Measurements from ENCODE around the gene HMGN1. TPM values are rescaled to one million over a fixed set of nuclear protein-coding genes. Genes with fewer than 3 reads are reported as not detected.
A peak's percentile ranks its signal among the peaks of the same experiment; 100 is the strongest.

Gene HMGN1
- total RNA-seq, 2 donors from 2014 or later: 526 to 626 TPM

- Mint-ChIP-seq H3K27ac (no peak overlapping the region), H3K4me1 (peaks cover 16% of the 10 kb centered on the region), H3K27me3 (ENCODE audit: insufficient read depth) (no peaks in the 10 kb centered on the region), H3K4me3 (no peak overlapping the region), H3K9me3 (no peaks in the 10 kb centered on the region), H3K36me3 (ENCODE audit: low read depth) (peaks cover 45% of the 10 kb centered on the region)
- WGBS, 2 experiments (ENCODE audit: insufficient coverage in 1 of 2, insufficient read length in 1 of 2): 99 to 100% methylated on average over 6 of the region's 6 CpGs
- no peak overlapping the region for H3K27ac ChIP-seq (ENCODE audit: low read depth, low read length)
- H3K36me3 ChIP-seq (ENCODE audit: control insufficient read depth, insufficient read depth, low read length): peaks cover 55% of the 10 kb centered on the region
- TF ChIP-seq CTCF (conservative IDR thresholded peaks at IDR 0.05): no peak
- H3K9me3 ChIP-seq (ENCODE audit: control insufficient read depth, low read length): no peaks in the 10 kb centered on the region
- DNase-seq: no peak
- H3K9ac ChIP-seq (ENCODE audit: extremely low read depth, low read length, poor library complexity, severe bottlenecking): no peak overlapping the region
- no peaks in the 10 kb centered on the region for H3K27me3 ChIP-seq (ENCODE audit: control insufficient read depth, insufficient read depth, low read length, poor library complexity, severe bottlenecking)
- H3K4me3 ChIP-seq (ENCODE audit: low read length): no peak overlapping the region
- H3K4me1 ChIP-seq (ENCODE audit: control insufficient read depth, insufficient read depth, low read length): peaks cover 2% of the 10 kb centered on the region
These were observed 7.5 kb downstream of the HMGN1 start for GRCh38 chr21:39341249-39341923.

- no peak for TF ChIP-seq CTCF (conservative IDR thresholded peaks at IDR 0.05)
- Mint-ChIP-seq H3K27ac (no peak overlapping the region), H3K4me1 (peaks cover 9% of the 10 kb centered on the region), H3K27me3 (ENCODE audit: insufficient read depth) (no peaks in the 10 kb centered on the region), H3K4me3 (no peak overlapping the region), H3K36me3 (ENCODE audit: low read depth) (peaks cover 39% of the 10 kb centered on the region), H3K9me3 (no peaks in the 10 kb centered on the region)
- no peaks in the 10 kb centered on the region for H3K9me3 ChIP-seq (ENCODE audit: control insufficient read depth, low read length)
- no peak overlapping the region for H3K9ac ChIP-seq (ENCODE audit: extremely low read depth, low read length, poor library complexity, severe bottlenecking)
- no peak overlapping the region for H3K4me3 ChIP-seq (ENCODE audit: low read length)
- 95 to 97% methylated on average over 5 to 6 of the region's 6 CpGs for WGBS, 2 experiments (ENCODE audit: insufficient coverage in 1 of 2, insufficient read length in 1 of 2)
- no peak overlapping the region for H3K27ac ChIP-seq (ENCODE audit: low read depth, low read length)
- H3K27me3 ChIP-seq (ENCODE audit: control insufficient read depth, insufficient read depth, low read length, poor library complexity, severe bottlenecking): no peaks in the 10 kb centered on the region
- DNase-seq: no peak
- H3K4me1 ChIP-seq (ENCODE audit: control insufficient read depth, insufficient read depth, low read length): peaks cover 2% of the 10 kb centered on the region
- H3K36me3 ChIP-seq (ENCODE audit: control insufficient read depth, insufficient read depth, low read length): peaks cover 48% of the 10 kb centered on the region
These were observed 8.2 kb downstream of the HMGN1 start for GRCh38 chr21:39340687-39341086.

GRCh38 chr21:39339231-39339630 is 9.7 kb downstream of the HMGN1 start:
- H3K4me3 ChIP-seq (ENCODE audit: low read length): no peak overlapping the region
- WGBS, 2 experiments (ENCODE audit: insufficient coverage in 1 of 2, insufficient read length in 1 of 2): 60 to 84% methylated on average over 1 to 2 of the region's 2 CpGs
- no peak for DNase-seq
- no peak for TF ChIP-seq CTCF (conservative IDR thresholded peaks at IDR 0.05)
- H3K36me3 ChIP-seq (ENCODE audit: control insufficient read depth, insufficient read depth, low read length): peaks cover 34% of the 10 kb centered on the region
- no peaks in the 10 kb centered on the region for H3K4me1 Mint-ChIP-seq
- peaks cover 27% of the 10 kb centered on the region for H3K36me3 Mint-ChIP-seq (ENCODE audit: low read depth)
- no peaks in the 10 kb centered on the region for H3K27me3 Mint-ChIP-seq (ENCODE audit: insufficient read depth)
- no peak overlapping the region for H3K9ac ChIP-seq (ENCODE audit: extremely low read depth, low read length, poor library complexity, severe bottlenecking)
- no peaks in the 10 kb centered on the region for H3K9me3 ChIP-seq (ENCODE audit: control insufficient read depth, low read length)
- H3K9me3 Mint-ChIP-seq: no peaks in the 10 kb centered on the region
- no peak overlapping the region for H3K4me3 Mint-ChIP-seq
- H3K27ac ChIP-seq (ENCODE audit: low read depth, low read length): no peak overlapping the region
- H3K27me3 ChIP-seq (ENCODE audit: control insufficient read depth, insufficient read depth, low read length, poor library complexity, severe bottlenecking): no peaks in the 10 kb centered on the region
- no peaks in the 10 kb centered on the region for H3K4me1 ChIP-seq (ENCODE audit: control insufficient read depth, insufficient read depth, low read length)
- peak overlapping the region; percentile 5 for H3K27ac Mint-ChIP-seq
